ENCODE results near the gene ATAD2B.

DNA sequence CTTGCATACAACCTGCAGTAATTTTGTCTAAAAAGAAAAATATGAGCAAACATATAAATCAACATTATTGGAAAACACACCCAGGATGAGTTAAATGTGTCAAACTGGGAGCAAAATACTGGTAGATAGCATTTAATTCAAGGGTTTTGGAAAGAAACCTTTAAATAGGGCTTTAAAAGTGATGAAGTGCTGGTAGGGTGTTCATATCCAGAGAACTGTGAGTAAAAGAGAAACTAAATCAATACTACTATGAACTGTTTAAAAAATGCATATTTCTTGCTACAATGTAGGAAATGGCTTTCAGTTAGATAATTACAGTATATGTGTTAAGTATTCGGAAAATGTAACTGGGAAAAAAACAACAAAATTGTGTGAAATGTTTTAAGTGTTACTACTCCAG, 117.8 kb downstream of the ATAD2B start:
- TF ChIP-seq POLR2A (IDR thresholded peaks at IDR 0.05; ENCODE audit: low read length) = no peak
- TF ChIP-seq GATA1 (IDR thresholded peaks at IDR 0.05; ENCODE audit: low read depth, low read length) = no peak

Data from erythroblast (primary cell).